GM21529 (cell line): ENCODE data around the gene LCNL1.
"Not testable (repeated sequence)": the region's sequence is repeated elsewhere in the genome, so short reads cannot be mapped to it uniquely, and the experiment has no call there.

ENCODE experiments used
- ATAC-seq: cut with Tn5 transposase; IDR thresholded peaks from one replicate; pipeline ENCODE4 v1.9.1; 2021; ENCODE audit not compliant: unreplicated experiment

The LCNL1 gene

GRCh38 chr9:136990242-136990911 lies 7.6 kb downstream of the LCNL1 start:
- ATAC-seq = no peak

GRCh38 chr9:136991993-136992818 lies 9.4 kb downstream of the LCNL1 start, which contains the start of gene PAXX:
TSS of gene PAXX (plus strand) at chr9:136992422. CDS start at chr9:136992444, 22 bp downstream.
- peak; percentile 87 for ATAC-seq

DNA sequence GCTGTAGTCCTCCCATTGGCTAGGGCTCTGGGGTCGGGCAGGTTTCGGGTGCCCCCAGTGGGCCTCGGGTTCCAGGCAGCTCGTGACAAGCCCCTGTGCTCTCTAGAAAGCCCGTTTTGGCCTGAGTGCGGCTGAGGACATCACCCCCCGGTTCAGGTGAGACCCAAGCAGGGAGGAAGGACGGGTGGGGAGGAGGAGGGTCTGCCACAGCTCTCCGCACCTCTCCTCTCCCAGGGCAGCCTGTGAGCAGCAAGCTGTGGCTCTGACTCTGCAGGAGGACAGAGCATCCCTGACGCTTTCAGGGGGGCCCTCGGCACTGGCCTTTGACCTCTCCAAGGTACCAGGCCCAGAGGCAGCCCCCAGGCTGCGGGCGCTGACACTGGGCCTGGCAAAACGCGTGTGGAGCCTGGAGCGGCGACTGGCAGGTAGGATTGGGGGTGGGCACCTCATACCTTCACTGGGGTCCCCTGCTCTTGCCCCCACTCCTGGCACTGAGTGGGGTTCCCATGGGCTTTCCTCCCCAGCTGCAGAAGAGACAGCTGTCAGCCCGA lies 10.1 kb downstream of the LCNL1 start:
- no peak for ATAC-seq

GRCh38 chr9:136994180-136994887 lies 11.5 kb downstream of the LCNL1 start:
- ATAC-seq = no peak

- no peak for ATAC-seq
Measured at GRCh38 chr9:136994888-136995230, 12.1 kb downstream of the LCNL1 start.

GRCh38 chr9:136995362-136995761 lies 12.6 kb downstream of the LCNL1 start:
- ATAC-seq = no peak

DNA sequence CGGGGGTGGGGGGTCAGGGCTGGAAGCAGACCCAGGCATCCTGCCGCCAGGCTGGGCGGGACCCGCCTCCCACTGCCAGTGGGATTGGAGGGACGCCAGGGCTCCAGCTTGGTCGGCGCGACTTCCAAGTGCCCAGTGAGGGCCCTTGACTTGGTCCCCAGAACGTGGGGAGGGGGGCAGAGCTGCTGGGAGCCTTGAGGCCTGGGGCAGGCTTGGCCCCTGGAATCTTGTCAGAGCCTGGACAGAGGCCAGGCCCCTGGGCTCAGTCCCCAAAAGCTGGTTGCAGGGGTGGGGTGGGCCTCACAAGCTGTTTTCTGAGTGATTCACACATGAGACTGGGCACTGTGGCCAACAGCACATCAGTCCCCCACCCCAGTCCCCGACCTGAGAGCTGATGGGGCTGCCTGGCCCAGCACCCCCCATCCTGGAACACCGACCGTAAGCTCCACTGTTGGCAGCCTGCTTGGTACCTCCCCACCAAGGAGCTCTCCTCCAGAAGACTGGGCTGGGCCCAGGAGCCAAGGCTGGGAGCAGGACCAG lies 13.0 kb downstream of the LCNL1 start:
- no peak for ATAC-seq

DNA sequence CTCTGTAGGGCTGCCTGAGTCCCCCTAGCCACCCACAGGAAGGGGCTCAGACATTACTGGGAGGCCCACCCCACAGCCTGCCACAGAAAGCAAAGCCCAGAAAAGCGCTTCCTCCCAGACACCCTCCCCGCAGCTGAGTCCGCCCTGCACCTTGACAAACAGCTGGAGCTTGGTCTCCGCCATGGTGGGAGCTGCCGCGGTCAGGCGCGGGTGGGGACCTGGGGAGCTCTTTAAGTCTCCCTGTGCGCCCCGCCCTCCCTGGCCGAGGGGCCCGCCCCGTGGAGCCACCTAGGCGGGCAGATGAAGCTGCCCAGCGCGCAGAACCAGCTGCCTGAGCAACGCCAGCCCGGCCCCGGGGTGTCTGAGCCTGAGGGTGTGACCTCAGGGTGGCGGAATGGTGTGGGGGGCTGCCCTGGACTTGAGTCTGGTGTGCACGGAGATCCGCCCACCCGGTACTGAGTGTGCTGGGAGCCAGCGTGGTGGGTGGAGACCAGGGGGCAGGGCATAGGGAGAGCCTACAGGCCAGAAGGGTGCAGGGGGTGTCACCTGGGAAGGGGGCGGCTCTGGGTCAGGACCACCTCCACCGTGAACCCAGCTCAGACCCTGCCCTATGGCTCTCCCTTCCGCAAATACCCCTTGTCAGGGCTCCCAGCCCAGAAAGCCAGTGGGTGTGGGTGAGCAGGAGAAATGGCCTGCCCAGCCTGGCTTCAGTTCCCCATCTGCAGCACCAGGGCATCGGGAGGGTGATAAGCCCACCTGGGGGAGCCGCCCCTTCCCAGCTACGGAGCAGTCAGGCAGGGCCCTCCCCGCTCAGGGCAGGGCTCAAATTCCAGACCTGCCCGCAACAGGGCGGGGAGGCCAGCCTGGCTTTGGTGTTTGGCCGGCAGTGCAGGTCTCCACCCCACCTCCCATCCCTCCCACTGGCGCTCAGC lies 13.8 kb downstream of the LCNL1 start, which contains the start of gene CLIC3:
Gene CLIC3, minus strand, starts transcription at position 208 of the 932 bp plus-strand sequence. Its CDS starts 25 bp downstream, at position 183.
- ATAC-seq = no peak

- ATAC-seq = no peak
Measured at GRCh38 chr9:136997371-136997770, 14.6 kb downstream of the LCNL1 start.

- ATAC-seq = no peak
Measured at GRCh38 chr9:136997830-136998234, 15.0 kb downstream of the LCNL1 start.

DNA sequence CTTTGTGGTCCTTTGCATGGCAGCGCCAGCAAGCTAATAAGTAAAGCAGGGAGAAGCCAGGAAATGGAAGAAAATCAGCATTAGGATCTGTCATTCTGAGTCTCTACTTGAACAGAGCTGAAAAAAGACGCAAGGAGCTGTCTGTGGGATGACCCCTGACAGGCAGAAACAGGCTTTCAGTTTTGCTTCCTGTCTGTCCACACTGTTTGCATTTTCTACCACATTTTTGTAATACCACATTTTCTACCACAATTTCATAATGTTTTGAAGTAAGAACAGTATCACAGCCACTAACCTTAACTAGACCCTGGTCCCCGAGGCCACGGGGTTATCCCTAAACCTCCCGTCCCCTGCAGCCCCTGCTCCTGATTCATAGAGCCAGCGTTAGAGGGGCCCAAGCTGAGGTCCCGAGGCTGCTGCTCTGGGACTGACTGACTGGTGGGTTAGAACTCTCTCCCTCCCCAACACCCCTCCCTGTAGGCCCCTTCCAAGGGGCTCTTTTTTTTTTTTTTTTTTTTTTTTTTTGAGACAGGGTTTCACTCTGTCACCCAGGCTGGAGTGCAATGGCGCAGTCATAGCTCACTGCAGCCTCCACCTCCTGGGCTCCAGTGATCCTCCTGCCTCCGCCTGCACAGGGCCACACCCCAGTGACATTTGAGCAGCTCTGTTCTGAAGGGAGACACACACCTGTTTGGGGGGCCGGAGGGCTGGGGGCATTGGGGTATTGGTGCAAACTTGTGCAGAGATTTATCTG lies 17.6 kb downstream of the LCNL1 start:
- peak; percentile 76 for ATAC-seq

DNA sequence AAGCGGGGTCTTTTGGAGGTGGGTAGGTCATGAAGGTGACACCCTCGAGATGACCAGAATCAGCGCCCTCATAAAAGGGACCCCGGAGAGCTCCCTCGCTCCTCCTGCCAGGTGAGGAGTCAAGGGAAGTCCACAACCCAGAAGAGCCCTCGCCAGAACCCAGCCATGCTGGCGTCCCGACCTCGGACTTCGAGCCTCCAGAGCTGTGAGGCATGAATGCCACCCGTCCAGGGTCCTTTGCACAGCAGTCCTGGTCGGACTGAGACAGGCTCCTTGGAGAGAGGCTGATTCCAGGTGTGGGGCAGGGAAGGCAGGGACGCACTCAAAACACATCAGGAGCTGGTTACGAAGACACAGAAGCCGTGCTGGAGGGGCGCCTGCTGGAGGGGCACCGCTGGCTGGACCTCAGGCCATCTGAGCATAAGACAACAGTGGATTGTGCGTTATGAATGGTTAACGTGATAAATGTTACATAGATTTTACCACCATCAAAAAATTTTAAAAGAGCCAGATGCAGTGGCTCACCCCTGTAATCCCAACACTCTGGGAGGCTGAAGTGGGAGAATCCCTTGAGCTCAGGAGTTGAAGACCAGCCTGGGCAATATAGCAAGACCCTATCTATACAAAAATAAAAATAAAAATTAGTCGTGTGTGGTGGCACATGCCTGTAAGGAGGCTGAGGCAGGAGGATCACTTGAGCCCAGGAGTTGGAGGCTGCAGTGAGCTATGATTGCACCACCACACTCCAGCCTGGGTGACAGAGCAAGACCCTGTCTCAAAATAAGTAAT lies 19.3 kb downstream of the LCNL1 start:
- no peak for ATAC-seq

DNA sequence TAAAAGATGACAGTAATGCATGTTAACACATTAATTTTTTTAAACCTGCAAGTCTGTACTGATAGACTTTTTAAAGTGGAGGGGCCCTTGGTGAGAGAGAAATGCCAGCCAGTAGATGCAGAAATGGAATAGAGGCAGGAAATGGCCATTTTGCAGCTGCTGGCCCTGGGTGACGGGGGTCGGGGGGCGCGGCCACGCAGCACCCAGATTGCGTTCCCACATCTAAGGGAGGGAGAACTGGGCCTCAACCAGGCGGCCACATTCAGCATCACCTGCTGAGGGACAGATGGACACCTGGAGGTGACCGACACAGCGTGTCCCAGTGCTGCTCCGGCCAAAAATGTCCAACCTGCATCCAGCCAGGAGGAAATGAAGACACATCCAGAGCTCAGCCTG lies 19.9 kb downstream of the LCNL1 start:
- ATAC-seq = no peak

- ATAC-seq = not testable (repeated sequence)
Measured at GRCh38 chr9:137004285-137004684, 21.5 kb downstream of the LCNL1 start.

DNA sequence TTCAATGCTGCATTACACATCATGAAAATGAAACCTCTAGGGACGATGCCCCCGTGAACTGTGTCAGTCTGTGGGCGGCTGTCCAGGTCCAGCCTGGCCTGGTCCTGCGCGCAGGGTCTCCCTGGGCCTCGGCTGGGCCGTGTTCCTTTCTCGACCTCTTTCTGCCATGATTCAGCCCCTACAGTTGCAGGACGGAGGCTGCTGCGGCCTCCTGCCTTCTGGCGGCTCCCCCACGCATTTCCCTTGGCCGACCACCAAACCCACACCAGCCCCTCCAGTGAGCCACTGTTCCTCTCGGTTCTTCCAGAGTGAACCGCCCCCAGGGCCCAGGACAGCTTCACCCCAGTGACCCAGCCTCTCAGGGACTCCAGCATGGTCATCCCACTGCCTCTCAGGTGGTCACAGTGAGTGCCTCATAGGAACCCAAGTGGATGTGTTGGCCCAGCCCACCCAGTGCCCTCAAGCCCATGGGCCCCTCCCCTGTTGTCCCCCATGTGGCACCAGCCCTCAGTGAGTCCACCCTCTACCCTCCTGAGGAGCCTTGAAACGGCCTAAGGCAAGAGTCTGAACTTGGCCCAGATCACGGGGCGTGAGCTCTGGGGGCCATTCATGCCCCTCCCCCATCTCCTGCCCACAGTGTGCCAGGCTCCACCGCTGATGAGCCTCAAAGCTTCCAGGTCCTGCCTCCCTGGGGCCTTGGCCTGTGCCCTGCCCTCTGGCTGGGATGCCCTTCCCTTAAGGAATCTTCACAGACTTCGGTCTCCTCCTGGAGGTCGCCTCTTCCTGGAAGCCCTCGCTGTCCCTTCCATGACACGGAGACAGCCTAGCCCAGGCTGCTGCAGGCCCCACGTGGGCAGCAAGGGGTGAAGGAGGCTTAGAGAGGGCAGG lies 23.6 kb downstream of the LCNL1 start:
- no peak for ATAC-seq

GRCh38 chr9:137007108-137007815 lies 24.5 kb downstream of the LCNL1 start:
- no peak for ATAC-seq

GRCh38 chr9:137007816-137008270 lies 25.1 kb downstream of the LCNL1 start:
- no peak for ATAC-seq
